ENCODE measurements around the gene ARHGEF16.

ARHGEF16 gene

DNA sequence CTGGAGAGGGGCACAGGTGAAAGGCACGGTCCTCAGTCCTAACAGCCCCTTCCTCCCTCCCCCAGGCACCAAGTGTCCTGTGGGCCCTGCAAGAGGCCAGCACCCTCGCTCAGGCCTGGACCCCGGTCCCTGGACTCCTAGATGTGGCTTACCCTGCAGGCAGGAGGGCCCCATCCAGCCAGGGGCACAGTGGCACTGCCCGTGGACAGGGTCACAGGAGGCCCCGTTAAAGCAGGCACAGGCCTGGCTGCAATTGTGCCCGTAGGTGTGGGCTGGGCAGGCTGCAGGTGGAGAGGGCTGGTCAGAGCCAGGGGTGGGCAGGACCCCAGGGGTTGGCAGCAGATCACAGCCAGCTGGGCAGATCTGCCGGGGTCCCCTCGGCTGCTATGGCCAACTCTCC lies 44.5 kb downstream of the ARHGEF16 start:
- in situ Hi-C loops (cut with MboI; ENCODE audit: low sequenced_read_pairs): no loop called here

GRCh38 chr1:3499611-3500010 lies 45.1 kb downstream of the ARHGEF16 start:
- in situ Hi-C loops (cut with MboI; ENCODE audit: low sequenced_read_pairs): no loop called here

- in situ Hi-C loops (cut with MboI; ENCODE audit: low sequenced_read_pairs): no loop called here
Measured at GRCh38 chr1:3500265-3500835, 45.9 kb downstream of the ARHGEF16 start.

DNA sequence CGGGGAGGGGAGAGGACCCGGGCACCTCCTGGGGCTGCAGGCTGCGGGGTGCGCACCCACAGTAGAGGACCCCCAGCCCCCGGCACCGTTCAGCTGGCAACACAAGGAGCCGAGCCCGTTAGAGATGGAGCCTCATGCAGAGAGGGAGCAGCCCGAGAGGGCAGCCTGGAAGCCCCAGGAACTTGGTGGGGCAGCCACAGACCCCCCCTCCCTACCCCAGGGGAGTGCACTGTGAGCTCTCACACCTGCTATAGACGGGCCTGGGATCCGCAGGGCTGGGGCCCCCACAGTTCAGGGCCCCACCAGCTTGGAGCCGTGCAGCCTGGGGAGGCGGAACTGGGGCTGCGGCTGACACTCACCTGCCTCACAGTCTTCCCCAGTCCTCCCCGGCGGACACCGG lies 47.0 kb downstream of the ARHGEF16 start:
- in situ Hi-C loops (cut with MboI; ENCODE audit: low sequenced_read_pairs): no loop called here

GRCh38 chr1:3501856-3502640 lies 47.6 kb downstream of the ARHGEF16 start:
- in situ Hi-C loops (cut with MboI; ENCODE audit: low sequenced_read_pairs): no loop called here

DNA sequence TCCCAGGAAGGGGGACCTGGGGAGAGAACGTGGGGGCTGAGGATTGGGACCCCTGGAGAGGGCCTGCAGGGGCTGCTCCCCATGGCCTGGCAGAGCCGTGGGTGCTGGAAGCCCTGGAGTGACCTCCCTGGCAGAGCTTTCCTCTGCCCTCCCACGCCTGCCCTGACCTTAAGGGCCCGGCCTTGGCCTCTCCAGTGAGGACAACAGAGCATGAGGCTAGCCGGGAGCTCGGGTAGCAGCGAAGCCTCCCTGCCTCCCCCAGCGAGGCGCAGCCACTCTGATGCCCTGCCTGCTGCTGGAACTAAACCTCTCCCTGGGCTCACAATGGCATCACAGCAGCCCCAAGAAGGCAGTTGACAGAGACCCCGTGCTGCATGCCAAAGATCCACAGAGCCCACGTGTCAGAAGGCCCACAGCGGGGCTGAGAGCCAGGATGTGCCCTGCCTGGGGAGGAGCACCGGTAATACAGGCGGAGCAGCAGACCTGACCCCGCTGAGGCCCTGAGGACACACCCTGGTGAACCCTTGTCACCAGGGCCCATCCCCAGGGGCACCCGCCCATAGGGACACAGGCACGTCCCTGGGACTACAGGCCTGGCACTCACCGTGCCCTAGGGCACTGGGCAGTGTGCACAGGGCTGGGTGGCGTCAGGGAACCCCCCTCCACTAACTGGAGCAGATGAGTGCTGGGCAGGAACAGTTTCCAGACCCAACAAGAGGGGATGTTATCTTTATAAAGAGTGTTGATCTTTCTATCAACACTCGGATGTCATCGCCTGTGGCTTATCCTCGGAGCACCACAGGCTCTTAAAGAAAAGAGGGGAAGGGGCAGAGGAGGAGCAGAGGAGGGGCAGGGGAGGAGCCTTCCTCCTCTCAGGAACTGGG lies 48.4 kb downstream of the ARHGEF16 start:
- in situ Hi-C loops (cut with MboI; ENCODE audit: low sequenced_read_pairs): no loop called here

DNA sequence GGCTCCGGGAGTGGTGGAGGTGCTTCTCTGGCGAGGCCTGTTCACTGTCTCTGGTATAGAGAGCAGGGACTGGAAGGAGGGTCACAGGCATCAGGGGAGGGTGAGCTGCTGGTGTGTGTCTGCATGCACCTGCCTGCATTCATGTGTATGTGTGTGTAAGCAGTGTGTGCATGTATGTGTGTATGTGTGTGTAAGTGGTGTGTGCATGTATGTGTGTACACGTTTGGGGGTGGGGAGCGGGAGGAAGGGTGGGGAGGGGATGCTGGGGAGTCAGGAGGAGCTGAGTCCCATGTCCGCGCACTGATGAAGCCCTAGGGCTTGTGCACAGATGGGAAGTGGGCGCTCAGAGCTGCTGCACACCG lies 49.0 kb downstream of the ARHGEF16 start:
- in situ Hi-C loops (cut with MboI; ENCODE audit: low sequenced_read_pairs): no loop called here

- in situ Hi-C loops (cut with MboI; ENCODE audit: low sequenced_read_pairs): no loop called here
Measured at GRCh38 chr1:3504151-3504821, 49.8 kb downstream of the ARHGEF16 start.

GRCh38 chr1:3504822-3505153 lies 50.3 kb downstream of the ARHGEF16 start:
- in situ Hi-C loops (cut with MboI; ENCODE audit: low sequenced_read_pairs): no loop called here

GRCh38 chr1:3505161-3505560 lies 50.7 kb downstream of the ARHGEF16 start:
- in situ Hi-C loops (cut with MboI; ENCODE audit: low sequenced_read_pairs): no loop called here

- in situ Hi-C loops (cut with MboI; ENCODE audit: low sequenced_read_pairs): no loop called here
Measured at GRCh38 chr1:3506041-3506440, 51.6 kb downstream of the ARHGEF16 start.

DNA sequence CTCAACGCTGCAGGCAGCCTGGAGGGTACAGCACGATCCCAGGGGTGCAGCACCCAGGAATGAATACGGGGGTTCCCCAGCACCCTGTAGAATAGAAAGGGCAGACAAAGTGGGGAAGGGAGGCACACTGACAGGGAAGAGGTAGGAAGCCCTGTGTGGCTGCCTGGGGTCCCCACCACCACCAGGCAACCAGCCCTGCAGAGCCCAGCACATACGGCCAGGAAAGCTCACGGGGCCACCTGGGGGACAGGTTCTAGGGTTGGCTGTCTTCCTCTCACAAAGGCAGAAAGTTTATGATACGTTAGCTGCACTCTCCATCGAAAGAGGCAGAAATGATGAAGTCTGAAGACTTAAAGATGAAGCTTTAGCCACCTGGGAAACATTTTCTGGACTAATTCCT lies 52.5 kb downstream of the ARHGEF16 start:
- in situ Hi-C loops (cut with MboI; ENCODE audit: low sequenced_read_pairs): no loop called here

- in situ Hi-C loops (cut with MboI; ENCODE audit: low sequenced_read_pairs): no loop called here
Measured at GRCh38 chr1:3507636-3508275, 53.3 kb downstream of the ARHGEF16 start.

DNA sequence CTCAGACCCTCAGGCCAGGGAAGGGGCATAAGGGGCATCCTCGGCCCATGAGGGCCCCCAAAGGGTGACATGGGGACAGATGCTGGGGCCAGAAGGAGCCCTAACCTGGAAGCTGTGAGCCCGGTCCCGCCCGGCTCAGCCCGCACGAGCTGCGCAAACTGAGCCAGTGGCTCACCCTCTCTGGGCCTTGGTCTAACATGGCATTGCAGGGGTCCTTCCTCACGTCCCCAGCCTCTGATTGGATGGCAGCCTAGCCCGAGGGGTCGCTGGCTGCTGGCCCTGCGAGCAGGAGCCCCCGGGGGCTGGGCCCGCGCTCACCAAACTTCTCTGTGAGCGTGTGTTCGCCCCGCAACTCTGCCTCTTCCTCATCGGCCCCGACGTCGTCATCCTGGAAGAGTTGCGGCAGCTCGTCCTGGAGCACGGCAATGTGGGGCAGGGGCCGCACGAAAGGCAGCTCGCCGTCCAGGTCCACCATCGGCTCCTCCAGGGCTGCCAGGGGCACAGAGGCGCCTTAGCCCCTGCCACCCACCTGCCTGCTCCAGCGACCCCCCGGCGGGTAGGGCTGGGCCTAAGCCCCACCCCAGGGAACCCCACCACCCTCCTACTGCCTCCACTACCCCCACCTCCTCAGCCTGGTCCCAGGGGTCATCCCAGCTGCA lies 54.4 kb downstream of the ARHGEF16 start:
- in situ Hi-C loops (cut with MboI; ENCODE audit: low sequenced_read_pairs): no loop called here

- in situ Hi-C loops (cut with MboI; ENCODE audit: low sequenced_read_pairs): no loop called here
Measured at GRCh38 chr1:3509721-3510120, 55.3 kb downstream of the ARHGEF16 start.

DNA sequence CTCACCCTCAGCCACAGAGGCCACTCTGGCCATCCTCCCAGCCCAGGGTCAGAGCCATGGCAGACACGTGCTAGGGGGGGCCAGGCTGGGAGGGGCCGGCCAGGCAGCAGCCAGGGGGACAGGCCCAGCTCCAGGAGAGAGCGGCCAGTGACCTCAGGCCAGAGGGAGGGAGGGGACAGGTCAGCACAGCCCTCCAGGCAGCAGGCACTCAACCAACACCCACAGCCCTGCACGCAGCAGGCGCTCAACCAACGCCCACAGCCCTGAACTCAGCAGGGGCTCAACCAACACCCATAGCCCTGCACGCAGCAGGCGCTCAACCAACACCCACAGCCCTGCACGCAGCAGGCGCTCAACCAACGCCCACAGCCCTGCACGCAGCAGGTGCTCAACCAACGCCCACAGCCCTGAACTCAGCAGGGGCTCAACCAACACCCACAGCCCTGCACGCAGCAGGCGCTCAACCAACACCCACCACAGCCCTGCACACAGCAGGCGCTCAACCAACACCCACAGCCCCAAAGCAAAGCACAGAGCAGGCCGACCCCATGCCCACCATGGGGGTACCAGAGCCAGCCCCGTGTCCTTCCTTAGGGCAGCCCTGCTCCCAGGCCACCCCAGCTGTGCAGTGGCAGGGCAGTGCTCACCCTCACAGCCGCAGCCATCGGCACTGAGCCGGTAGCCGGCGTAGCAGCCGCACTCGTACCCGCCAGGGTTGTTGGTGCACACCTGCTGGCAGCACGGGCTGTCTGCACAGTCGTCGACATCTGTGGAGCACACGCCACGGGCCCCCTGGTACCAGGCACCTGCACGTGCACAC lies 55.9 kb downstream of the ARHGEF16 start:
- in situ Hi-C loops (cut with MboI; ENCODE audit: low sequenced_read_pairs): no loop called here

DNA sequence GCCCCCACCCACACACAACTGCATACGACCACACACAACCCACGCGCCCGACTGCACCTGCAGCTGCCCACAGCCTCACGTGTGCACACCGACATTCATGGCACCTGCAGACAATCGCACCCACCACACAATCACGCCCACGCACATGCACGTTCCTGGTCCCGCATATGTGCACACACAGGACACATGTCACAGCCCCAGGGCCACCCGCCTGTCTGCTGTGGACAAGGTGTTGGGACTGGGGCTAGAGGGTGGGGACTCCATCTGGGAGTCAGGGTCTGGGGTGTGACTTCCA lies 56.4 kb downstream of the ARHGEF16 start:
- in situ Hi-C loops (cut with MboI; ENCODE audit: low sequenced_read_pairs): no loop called here

GRCh38 chr1:3511306-3511705 lies 56.8 kb downstream of the ARHGEF16 start:
- in situ Hi-C loops (cut with MboI; ENCODE audit: low sequenced_read_pairs): no loop called here

DNA sequence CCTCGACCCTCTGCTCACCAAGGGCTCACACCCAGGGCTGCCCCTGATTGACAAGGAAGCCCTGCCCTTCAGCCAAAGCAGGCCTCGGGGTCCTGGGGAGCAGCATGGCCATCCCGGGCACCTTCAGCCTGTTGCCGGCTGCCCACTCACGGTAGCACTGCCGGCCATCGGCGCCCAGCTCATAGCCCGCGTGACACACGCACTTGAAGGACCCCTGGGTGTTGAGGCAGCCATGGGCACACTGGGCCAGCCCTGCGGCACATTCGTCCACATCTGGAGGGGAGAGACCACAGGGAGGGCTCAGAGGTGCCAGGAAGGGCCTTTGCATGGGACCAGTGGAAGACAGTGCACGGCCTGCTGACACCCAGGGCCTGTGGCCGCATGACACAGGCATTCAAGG lies 57.4 kb downstream of the ARHGEF16 start:
- in situ Hi-C loops (cut with MboI; ENCODE audit: low sequenced_read_pairs): no loop called here

DNA sequence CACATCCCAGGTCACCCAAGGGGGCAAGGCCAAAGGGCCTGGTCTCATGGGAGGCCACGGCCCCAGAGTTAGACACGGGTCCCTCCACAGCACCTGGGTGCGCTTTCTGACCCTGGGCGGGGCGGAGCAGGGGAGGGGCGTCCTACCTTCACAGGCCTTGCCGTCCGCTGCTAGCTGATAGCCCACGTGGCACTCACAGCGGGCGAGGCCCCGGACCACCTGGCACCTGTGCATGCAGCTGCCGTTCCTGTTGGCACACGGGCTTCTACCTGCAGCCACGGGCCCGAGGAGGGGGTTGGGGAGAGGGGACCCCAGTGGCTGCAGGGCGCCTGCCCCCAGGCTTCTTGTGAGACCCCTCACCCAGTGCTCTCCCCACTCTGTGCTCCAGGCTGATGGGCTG lies 59.9 kb downstream of the ARHGEF16 start:
- in situ Hi-C loops (cut with MboI; ENCODE audit: low sequenced_read_pairs): no loop called here

All from hTERT RPE-1 (cell line).